ENCODE results near the gene PTPRN.
"Not testable (repeated sequence)": the region's sequence is repeated elsewhere in the genome, so short reads cannot be mapped to it uniquely, and the experiment has no call there.

The PTPRN gene

GRCh38 chr2:219266232-219266631 is 43.0 kb downstream of the PTPRN start:
- Mint-ChIP-seq H3K27ac (no peak overlapping the region), H3K4me3 (no peak overlapping the region), H3K36me3 (ENCODE audit: low read depth) (no peaks in the 10 kb centered on the region), H3K4me1 (peaks cover 6% of the 10 kb centered on the region), H3K27me3 (ENCODE audit: low read depth) (peaks cover 13% of the 10 kb centered on the region), H3K9me3 (no peaks in the 10 kb centered on the region)
- no peak for TF ChIP-seq CTCF (IDR thresholded peaks at IDR 0.05; ENCODE audit: unreplicated experiment in 3 of 3)

GRCh38 chr2:219261024-219261855 is 48.0 kb downstream of the PTPRN start:
- Mint-ChIP-seq H3K4me3 (no peak overlapping the region), H3K9me3 (no peaks in the 10 kb centered on the region), H3K36me3 (ENCODE audit: low read depth) (no peaks in the 10 kb centered on the region), H3K27me3 (ENCODE audit: low read depth) (peaks cover 37% of the 10 kb centered on the region), H3K4me1 (no peaks in the 10 kb centered on the region), H3K27ac (no peak overlapping the region)
- no peak for TF ChIP-seq CTCF (IDR thresholded peaks at IDR 0.05; ENCODE audit: unreplicated experiment in 3 of 3)

GRCh38 chr2:219258942-219259341 is 50.3 kb downstream of the PTPRN start:
- not testable (repeated sequence) for H3K9me3 Mint-ChIP-seq; H3K4me3 Mint-ChIP-seq; H3K4me1 Mint-ChIP-seq; H3K27ac Mint-ChIP-seq; H3K36me3 Mint-ChIP-seq (ENCODE audit: low read depth)
- H3K27me3 Mint-ChIP-seq (ENCODE audit: low read depth), result peaks cover 57% of the 10 kb centered on the region

- H3K27ac Mint-ChIP-seq, result no peak overlapping the region
- no peak for TF ChIP-seq CTCF (IDR thresholded peaks at IDR 0.05; ENCODE audit: unreplicated experiment in 3 of 3)
- peaks cover 76% of the 10 kb centered on the region for H3K27me3 Mint-ChIP-seq (ENCODE audit: low read depth)
- no peaks in the 10 kb centered on the region for H3K9me3 Mint-ChIP-seq
- H3K4me3 Mint-ChIP-seq, result peak overlapping the region; percentile 56 to 81 (median 64)
- H3K36me3 Mint-ChIP-seq (ENCODE audit: low read depth), result no peaks in the 10 kb centered on the region
- H3K4me1 Mint-ChIP-seq, result peaks cover 36% of the 10 kb centered on the region
Measured at GRCh38 chr2:219254590-219255201, 54.5 kb downstream of the PTPRN start.

- H3K36me3 Mint-ChIP-seq (ENCODE audit: low read depth), result no peaks in the 10 kb centered on the region
- no peaks in the 10 kb centered on the region for H3K9me3 Mint-ChIP-seq
- no peak for TF ChIP-seq CTCF (IDR thresholded peaks at IDR 0.05; ENCODE audit: unreplicated experiment in 3 of 3)
- H3K27ac Mint-ChIP-seq, result peak within 1 kb of the TSS; percentile 15 to 75 (median 45)
- peaks cover 43% of the 10 kb centered on the region for H3K4me1 Mint-ChIP-seq
- H3K27me3 Mint-ChIP-seq (ENCODE audit: low read depth), result peaks cover 71% of the 10 kb centered on the region
- H3K4me3 Mint-ChIP-seq, result peak within 1 kb of the TSS; percentile 77 to 83 (median 81)
Measured at GRCh38 chr2:219253753-219254589, 55.2 kb downstream of the PTPRN start, which contains the start of gene TUBA4A. Gene TUBA4A (minus strand): TSS chr2:219253918. CDS start chr2:219253858, 60 bp downstream.
